Measurements from ENCODE around the gene BTF3L4. TPM values are rescaled to one million over a fixed set of nuclear protein-coding genes. Genes with fewer than 3 reads are reported as not detected.

BTF3L4 gene
- total RNA-seq, 1 experiment from 2014 or later = 89.4 TPM

DNA sequence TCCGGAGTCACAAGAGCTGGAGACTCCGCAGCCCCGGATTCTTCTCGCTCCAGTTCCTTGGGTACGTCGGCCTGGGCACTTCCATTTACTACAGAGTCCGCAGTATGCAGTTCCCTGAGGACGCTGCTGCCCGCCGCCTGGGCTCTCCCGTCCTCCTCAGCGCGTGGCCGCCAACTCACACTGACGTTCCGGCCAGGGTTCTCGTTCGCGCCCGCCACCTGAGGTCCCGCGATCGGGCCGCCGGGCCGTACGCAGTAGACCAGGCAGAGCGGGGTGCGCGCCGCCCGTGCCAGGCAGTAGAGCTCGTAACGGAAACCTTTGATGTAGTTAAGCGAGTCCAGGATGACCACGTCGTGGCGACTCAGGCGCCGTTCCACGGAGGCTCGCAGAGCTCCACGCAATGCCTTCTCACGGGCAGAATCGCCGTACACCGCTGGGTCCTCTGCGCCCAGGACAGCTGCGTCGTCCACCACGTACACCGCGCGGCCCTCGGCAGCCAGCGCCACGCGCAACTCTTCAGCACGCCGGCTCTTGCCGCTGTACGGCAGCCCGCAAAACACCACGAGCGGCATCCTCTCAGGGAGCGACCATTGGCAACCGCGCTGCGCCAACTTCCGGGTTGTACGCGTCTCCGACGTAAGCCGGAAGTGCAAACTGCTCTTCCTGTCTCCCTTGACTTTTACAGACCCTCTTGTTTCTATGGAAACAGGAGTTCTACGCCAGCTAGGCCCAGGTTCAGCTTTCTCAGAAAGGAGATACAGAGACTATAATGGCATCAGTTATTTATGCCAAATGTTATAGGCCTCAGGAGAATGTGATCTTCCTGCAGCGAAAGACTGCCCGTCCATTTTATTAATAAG lies 22.7 kb upstream of the BTF3L4 start, which contains the start of gene KTI12 (continued):
- TF ChIP-seq, protein P1, sequence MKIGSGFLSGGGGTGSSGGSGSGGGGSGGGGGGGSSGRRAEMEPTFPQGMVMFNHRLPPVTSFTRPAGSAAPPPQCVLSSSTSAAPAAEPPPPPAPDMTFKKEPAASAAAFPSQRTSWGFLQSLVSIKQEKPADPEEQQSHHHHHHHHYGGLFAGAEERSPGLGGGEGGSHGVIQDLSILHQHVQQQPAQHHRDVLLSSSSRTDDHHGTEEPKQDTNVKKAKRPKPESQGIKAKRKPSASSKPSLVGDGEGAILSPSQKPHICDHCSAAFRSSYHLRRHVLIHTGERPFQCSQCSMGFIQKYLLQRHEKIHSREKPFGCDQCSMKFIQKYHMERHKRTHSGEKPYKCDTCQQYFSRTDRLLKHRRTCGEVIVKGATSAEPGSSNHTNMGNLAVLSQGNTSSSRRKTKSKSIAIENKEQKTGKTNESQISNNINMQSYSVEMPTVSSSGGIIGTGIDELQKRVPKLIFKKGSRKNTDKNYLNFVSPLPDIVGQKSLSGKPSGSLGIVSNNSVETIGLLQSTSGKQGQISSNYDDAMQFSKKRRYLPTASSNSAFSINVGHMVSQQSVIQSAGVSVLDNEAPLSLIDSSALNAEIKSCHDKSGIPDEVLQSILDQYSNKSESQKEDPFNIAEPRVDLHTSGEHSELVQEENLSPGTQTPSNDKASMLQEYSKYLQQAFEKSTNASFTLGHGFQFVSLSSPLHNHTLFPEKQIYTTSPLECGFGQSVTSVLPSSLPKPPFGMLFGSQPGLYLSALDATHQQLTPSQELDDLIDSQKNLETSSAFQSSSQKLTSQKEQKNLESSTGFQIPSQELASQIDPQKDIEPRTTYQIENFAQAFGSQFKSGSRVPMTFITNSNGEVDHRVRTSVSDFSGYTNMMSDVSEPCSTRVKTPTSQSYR (CRISPR knock-in tag; IDR thresholded peaks at IDR 0.05) = peak; percentile 47; the same call in 1 of the 2 replicates
- TF ChIP-seq ZNF232 (CRISPR knock-in tag; IDR thresholded peaks at IDR 0.05) = no peak
- TF ChIP-seq, protein P2, sequence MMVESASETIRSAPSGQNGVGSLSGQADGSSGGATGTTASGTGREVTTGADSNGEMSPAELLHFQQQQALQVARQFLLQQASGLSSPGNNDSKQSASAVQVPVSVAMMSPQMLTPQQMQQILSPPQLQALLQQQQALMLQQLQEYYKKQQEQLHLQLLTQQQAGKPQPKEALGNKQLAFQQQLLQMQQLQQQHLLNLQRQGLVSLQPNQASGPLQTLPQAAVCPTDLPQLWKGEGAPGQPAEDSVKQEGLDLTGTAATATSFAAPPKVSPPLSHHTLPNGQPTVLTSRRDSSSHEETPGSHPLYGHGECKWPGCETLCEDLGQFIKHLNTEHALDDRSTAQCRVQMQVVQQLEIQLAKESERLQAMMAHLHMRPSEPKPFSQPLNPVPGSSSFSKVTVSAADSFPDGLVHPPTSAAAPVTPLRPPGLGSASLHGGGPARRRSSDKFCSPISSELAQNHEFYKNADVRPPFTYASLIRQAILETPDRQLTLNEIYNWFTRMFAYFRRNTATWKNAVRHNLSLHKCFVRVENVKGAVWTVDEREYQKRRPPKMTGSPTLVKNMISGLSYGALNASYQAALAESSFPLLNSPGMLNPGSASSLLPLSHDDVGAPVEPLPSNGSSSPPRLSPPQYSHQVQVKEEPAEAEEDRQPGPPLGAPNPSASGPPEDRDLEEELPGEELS (CRISPR knock-in tag; IDR thresholded peaks at IDR 0.05) = peak; percentile 75; the same call in 1 of the 2 replicates
- no peak for TF ChIP-seq SOX15 (CRISPR knock-in tag; IDR thresholded peaks at IDR 0.05)
- peak; percentile 66; the same call in 1 of the 2 replicates for TF ChIP-seq GABPB1 (CRISPR knock-in tag; IDR thresholded peaks at IDR 0.05)
- no peak for TF ChIP-seq IRF2 (CRISPR knock-in tag; IDR thresholded peaks at IDR 0.05; ENCODE audit: borderline replicate concordance, low read depth)
- no peak for TF ChIP-seq CBFB (CRISPR knock-in tag; IDR thresholded peaks at IDR 0.05; ENCODE audit: low read depth)
- TF ChIP-seq, protein P3, sequence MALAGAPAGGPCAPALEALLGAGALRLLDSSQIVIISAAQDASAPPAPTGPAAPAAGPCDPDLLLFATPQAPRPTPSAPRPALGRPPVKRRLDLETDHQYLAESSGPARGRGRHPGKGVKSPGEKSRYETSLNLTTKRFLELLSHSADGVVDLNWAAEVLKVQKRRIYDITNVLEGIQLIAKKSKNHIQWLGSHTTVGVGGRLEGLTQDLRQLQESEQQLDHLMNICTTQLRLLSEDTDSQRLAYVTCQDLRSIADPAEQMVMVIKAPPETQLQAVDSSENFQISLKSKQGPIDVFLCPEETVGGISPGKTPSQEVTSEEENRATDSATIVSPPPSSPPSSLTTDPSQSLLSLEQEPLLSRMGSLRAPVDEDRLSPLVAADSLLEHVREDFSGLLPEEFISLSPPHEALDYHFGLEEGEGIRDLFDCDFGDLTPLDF (CRISPR knock-in tag; IDR thresholded peaks at IDR 0.05) = no peak
- TF ChIP-seq, protein P4, sequence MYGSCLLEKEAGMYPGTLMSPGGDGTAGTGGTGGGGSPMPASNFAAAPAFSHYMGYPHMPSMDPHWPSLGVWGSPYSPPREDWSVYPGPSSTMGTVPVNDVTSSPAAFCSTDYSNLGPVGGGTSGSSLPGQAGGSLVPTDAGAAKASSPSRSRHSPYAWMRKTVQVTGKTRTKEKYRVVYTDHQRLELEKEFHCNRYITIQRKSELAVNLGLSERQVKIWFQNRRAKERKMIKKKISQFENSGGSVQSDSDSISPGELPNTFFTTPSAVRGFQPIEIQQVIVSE (CRISPR knock-in tag; IDR thresholded peaks at IDR 0.05; ENCODE audit: borderline replicate concordance) = no peak
- 0 out of 2 replicates have a peak, but pooled peaks have one; percentile 68 for TF ChIP-seq ESRRA (CRISPR knock-in tag; IDR thresholded peaks at IDR 0.05; ENCODE audit: borderline replicate concordance)
- no peak; the same call in 1 of the 2 replicates for TF ChIP-seq CREM (CRISPR knock-in tag; IDR thresholded peaks at IDR 0.05)
- TF ChIP-seq, protein P5, sequence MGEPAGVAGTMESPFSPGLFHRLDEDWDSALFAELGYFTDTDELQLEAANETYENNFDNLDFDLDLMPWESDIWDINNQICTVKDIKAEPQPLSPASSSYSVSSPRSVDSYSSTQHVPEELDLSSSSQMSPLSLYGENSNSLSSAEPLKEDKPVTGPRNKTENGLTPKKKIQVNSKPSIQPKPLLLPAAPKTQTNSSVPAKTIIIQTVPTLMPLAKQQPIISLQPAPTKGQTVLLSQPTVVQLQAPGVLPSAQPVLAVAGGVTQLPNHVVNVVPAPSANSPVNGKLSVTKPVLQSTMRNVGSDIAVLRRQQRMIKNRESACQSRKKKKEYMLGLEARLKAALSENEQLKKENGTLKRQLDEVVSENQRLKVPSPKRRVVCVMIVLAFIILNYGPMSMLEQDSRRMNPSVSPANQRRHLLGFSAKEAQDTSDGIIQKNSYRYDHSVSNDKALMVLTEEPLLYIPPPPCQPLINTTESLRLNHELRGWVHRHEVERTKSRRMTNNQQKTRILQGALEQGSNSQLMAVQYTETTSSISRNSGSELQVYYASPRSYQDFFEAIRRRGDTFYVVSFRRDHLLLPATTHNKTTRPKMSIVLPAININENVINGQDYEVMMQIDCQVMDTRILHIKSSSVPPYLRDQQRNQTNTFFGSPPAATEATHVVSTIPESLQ (CRISPR knock-in tag; IDR thresholded peaks at IDR 0.05) = no peak
- TF ChIP-seq FOXK1 (CRISPR knock-in tag; IDR thresholded peaks at IDR 0.05) = peak; percentile 86
- TF ChIP-seq, protein P6, sequence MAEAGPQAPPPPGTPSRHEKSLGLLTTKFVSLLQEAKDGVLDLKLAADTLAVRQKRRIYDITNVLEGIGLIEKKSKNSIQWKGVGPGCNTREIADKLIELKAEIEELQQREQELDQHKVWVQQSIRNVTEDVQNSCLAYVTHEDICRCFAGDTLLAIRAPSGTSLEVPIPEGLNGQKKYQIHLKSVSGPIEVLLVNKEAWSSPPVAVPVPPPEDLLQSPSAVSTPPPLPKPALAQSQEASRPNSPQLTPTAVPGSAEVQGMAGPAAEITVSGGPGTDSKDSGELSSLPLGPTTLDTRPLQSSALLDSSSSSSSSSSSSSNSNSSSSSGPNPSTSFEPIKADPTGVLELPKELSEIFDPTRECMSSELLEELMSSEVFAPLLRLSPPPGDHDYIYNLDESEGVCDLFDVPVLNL (CRISPR knock-in tag; IDR thresholded peaks at IDR 0.05; ENCODE audit: borderline replicate concordance, low read depth) = no peak
- TF ChIP-seq ZNF121 (CRISPR knock-in tag; IDR thresholded peaks at IDR 0.05) = no peak
- no peak for TF ChIP-seq FOXJ3 (CRISPR knock-in tag; IDR thresholded peaks at IDR 0.05; ENCODE audit: borderline replicate concordance)
- TF ChIP-seq, protein P7, sequence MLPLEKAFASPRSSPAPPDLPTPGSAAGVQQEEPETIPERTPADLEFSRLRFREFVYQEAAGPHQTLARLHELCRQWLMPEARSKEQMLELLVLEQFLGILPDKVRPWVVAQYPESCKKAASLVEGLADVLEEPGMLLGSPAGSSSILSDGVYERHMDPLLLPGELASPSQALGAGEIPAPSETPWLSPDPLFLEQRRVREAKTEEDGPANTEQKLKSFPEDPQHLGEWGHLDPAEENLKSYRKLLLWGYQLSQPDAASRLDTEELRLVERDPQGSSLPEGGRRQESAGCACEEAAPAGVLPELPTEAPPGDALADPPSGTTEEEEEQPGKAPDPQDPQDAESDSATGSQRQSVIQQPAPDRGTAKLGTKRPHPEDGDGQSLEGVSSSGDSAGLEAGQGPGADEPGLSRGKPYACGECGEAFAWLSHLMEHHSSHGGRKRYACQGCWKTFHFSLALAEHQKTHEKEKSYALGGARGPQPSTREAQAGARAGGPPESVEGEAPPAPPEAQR (CRISPR knock-in tag; IDR thresholded peaks at IDR 0.05) = no peak
- TF ChIP-seq, protein P8, sequence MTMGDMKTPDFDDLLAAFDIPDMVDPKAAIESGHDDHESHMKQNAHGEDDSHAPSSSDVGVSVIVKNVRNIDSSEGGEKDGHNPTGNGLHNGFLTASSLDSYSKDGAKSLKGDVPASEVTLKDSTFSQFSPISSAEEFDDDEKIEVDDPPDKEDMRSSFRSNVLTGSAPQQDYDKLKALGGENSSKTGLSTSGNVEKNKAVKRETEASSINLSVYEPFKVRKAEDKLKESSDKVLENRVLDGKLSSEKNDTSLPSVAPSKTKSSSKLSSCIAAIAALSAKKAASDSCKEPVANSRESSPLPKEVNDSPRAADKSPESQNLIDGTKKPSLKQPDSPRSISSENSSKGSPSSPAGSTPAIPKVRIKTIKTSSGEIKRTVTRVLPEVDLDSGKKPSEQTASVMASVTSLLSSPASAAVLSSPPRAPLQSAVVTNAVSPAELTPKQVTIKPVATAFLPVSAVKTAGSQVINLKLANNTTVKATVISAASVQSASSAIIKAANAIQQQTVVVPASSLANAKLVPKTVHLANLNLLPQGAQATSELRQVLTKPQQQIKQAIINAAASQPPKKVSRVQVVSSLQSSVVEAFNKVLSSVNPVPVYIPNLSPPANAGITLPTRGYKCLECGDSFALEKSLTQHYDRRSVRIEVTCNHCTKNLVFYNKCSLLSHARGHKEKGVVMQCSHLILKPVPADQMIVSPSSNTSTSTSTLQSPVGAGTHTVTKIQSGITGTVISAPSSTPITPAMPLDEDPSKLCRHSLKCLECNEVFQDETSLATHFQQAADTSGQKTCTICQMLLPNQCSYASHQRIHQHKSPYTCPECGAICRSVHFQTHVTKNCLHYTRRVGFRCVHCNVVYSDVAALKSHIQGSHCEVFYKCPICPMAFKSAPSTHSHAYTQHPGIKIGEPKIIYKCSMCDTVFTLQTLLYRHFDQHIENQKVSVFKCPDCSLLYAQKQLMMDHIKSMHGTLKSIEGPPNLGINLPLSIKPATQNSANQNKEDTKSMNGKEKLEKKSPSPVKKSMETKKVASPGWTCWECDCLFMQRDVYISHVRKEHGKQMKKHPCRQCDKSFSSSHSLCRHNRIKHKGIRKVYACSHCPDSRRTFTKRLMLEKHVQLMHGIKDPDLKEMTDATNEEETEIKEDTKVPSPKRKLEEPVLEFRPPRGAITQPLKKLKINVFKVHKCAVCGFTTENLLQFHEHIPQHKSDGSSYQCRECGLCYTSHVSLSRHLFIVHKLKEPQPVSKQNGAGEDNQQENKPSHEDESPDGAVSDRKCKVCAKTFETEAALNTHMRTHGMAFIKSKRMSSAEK (CRISPR knock-in tag; IDR thresholded peaks at IDR 0.05; ENCODE audit: borderline replicate concordance) = no peak
- TF ChIP-seq, protein P9, sequence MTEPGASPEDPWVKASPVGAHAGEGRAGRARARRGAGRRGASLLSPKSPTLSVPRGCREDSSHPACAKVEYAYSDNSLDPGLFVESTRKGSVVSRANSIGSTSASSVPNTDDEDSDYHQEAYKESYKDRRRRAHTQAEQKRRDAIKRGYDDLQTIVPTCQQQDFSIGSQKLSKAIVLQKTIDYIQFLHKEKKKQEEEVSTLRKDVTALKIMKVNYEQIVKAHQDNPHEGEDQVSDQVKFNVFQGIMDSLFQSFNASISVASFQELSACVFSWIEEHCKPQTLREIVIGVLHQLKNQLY (CRISPR knock-in tag; IDR thresholded peaks at IDR 0.05) = no peak
